IPS-18a (cell line): ENCODE results near the gene GLB1L.
A peak's percentile ranks its signal among the peaks of the same experiment; 100 is the strongest.

Source experiments
- H3K27ac ChIP-seq: one replicate; pipeline ENCODE4 v1.5.1; 2013; ENCODE audit warnings: low read length
- H3K27me3 ChIP-seq: one replicate; pipeline ENCODE4 v1.6.1; 2013; ENCODE audit warnings: mild to moderate bottlenecking, low read length; ENCODE audit not compliant: control insufficient read depth, insufficient read depth
- H3K36me3 ChIP-seq: one replicate; pipeline ENCODE4 v1.6.1; 2013; ENCODE audit warnings: low read depth, low read length; ENCODE audit not compliant: control insufficient read depth
- H3K4me1 ChIP-seq: one replicate; pipeline ENCODE4 v1.6.1; 2013; ENCODE audit warnings: low read depth, low read length; ENCODE audit not compliant: control insufficient read depth
- H3K4me3 ChIP-seq: one replicate; pipeline ENCODE4 v1.5.1; 2013; ENCODE audit warnings: low read length
- H3K9ac ChIP-seq: one replicate; pipeline ENCODE4 v1.6.1; 2013; ENCODE audit warnings: mild to moderate bottlenecking, low read length, moderate library complexity
- H3K9me3 ChIP-seq: one replicate; pipeline ENCODE4 v1.6.1; 2013; ENCODE audit warnings: low read depth, low read length; ENCODE audit not compliant: control insufficient read depth

Gene GLB1L

DNA sequence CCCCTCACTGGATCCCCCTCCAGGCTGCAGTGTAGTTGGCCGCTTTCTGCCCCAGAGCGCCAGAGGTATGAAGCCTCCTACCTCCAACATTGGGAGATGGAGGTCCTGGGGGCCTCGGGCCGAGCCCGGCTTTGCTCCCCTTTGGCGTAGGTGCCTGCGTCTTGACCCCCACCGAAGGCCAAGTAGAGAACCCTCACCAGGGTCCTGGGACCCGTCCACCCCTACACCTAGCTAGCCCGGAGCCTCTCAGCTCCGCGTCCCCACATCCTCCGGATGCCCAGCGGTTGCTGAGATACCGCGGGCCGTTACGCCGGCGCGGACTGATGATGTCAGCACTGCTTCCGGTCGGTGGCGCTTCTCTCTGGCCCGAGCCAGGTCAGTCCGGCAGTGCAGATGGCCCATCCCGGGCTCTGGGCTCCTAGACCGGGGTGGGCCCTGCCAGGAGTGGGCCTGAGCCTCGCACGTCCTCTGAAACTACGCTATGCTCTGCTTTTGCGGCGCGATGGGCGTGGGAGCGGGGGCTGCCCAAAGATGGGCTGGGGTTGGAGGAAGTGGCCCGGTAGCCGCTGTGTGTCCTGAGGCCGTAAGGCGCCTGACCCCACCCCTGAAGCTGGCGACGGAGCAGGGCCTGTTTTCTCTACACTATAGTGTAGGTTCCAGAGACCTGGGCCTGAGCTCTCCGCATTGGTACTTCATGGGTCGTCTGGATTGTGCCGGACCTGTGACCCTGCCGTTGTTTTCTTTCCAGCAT is at the start of gene GLB1L, which contains the start of gene STK16:
Gene GLB1L, minus strand, starts transcription at position 297 of the 751 bp plus-strand sequence. CDS start 1,871 bp downstream, outside the sequence.
Gene STK16, plus strand, starts transcription at position 332 of the 751 bp plus-strand sequence. CDS start 521 bp downstream, outside the sequence.
- Histone ChIP-seq H3K4me1 (peaks cover 5% of the 10 kb centered on the region), H3K27ac (peak within 1 kb of the TSS; percentile 71), H3K4me3 (peak within 1 kb of the TSS; percentile 88), H3K9me3 (no peaks in the 10 kb centered on the region), H3K36me3 (peaks cover 8% of the 10 kb centered on the region), H3K9ac (peak within 1 kb of the TSS; percentile 90), H3K27me3 (no peaks in the 10 kb centered on the region)

GRCh38 chr2:219294356-219295351 is 49.4 kb upstream of the GLB1L start:
- peaks cover 7% of the 10 kb centered on the region for H3K4me1 ChIP-seq
- H3K4me3 ChIP-seq, result peak overlapping the region; percentile 79
- H3K9ac ChIP-seq, result peak overlapping the region; percentile 71
- H3K36me3 ChIP-seq, result no peaks in the 10 kb centered on the region
- H3K27ac ChIP-seq, result no peak overlapping the region
- no peaks in the 10 kb centered on the region for H3K9me3 ChIP-seq
- H3K27me3 ChIP-seq, result peaks cover 36% of the 10 kb centered on the region

GRCh38 chr2:219293736-219294231 is 48.5 kb upstream of the GLB1L start:
- Histone ChIP-seq H3K4me1 (peaks cover 3% of the 10 kb centered on the region), H3K4me3 (peak overlapping the region; percentile 79)

DNA sequence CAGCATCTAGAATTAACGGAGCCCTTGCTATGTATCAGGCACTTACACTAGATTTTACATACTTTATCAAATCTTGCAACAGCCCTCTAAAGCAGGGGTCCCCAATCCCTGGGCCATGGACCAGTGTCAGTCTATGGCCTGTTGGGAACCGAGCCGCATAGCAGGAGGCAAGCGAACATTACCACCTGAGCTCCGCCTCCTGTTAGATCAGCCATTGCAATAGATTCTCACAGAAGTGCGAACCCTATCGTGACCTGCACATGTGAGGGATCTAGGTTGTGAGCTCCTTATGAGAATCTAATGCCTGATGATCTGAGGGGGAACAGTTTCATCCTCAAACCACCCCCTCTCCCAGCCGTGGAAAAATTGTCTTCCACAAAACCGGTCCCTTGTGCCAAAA is 47.4 kb upstream of the GLB1L start:
- H3K4me1 ChIP-seq, result peaks cover 3% of the 10 kb centered on the region
- H3K36me3 ChIP-seq, result no peaks in the 10 kb centered on the region
- H3K9ac ChIP-seq, result no peak overlapping the region

More at GRCh38 chr2:219293736-219294231, 48.5 kb upstream of the GLB1L start:
- Histone ChIP-seq H3K36me3 (no peaks in the 10 kb centered on the region), H3K9ac (no peak overlapping the region), H3K9me3 (no peaks in the 10 kb centered on the region), H3K27me3 (peaks cover 27% of the 10 kb centered on the region), H3K27ac (no peak overlapping the region)

GRCh38 chr2:219291910-219292490 is 46.8 kb upstream of the GLB1L start:
- Histone ChIP-seq H3K4me1 (peaks cover 3% of the 10 kb centered on the region), H3K36me3 (no peaks in the 10 kb centered on the region), H3K9ac (no peak overlapping the region), H3K27me3 (peaks cover 26% of the 10 kb centered on the region), H3K9me3 (no peaks in the 10 kb centered on the region), H3K4me3 (no peak overlapping the region), H3K27ac (no peak overlapping the region)

More for the DNA sequence above, 47.4 kb upstream of the GLB1L start:
- no peak overlapping the region for H3K27ac ChIP-seq
- H3K27me3 ChIP-seq, result peaks cover 26% of the 10 kb centered on the region
- no peaks in the 10 kb centered on the region for H3K9me3 ChIP-seq
- no peak overlapping the region for H3K4me3 ChIP-seq

GRCh38 chr2:219291394-219291793 is 46.1 kb upstream of the GLB1L start:
- peaks cover 3% of the 10 kb centered on the region for H3K4me1 ChIP-seq
- H3K9me3 ChIP-seq, result no peaks in the 10 kb centered on the region
- H3K27ac ChIP-seq, result no peak overlapping the region
- H3K36me3 ChIP-seq, result no peaks in the 10 kb centered on the region
- H3K9ac ChIP-seq, result no peak overlapping the region
- peaks cover 25% of the 10 kb centered on the region for H3K27me3 ChIP-seq
- H3K4me3 ChIP-seq, result no peak overlapping the region

DNA sequence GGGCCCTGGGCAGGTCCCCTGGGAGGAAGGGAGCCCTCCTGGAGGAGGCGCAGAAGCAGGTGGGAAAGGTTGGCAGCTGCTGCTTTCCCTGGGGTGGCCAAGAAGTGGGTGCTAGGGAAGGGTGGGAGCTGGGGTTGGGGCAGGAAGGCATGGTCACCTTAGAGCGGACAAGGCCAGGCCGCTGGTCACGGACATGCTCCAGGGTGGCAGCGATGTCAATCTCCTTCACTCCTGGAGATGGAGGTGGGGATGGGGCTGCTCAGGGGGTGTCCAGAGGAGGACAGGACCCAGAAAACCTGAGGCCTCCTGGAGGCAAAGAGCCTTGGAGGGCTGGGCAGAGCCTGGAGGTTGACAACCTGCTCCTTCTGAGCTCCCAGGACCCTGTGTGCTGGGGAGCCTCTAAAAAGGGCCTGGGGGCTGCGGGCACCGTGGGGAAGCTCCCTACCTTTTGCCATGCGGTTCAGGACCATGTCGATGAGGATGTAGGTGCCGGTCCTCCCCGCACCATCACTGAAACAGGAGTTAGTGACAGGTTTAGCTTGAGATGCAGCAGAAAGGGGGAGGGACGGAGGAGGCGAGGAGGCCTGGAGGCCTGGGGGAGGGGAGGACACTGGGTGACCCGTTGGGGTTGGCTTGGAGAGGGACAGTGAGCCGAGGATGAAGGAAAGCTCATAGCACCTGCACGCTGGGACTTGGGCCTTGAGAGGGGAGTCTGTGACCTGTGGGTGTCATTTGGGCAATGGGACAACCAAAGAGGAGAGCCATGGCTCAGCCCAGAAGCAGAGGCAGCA is 45.3 kb upstream of the GLB1L start:
- H3K27me3 ChIP-seq, result peaks cover 17% of the 10 kb centered on the region
- no peaks in the 10 kb centered on the region for H3K36me3 ChIP-seq
- H3K4me1 ChIP-seq, result peaks cover 3% of the 10 kb centered on the region
- no peaks in the 10 kb centered on the region for H3K9me3 ChIP-seq
- no peak overlapping the region for H3K4me3 ChIP-seq
- H3K27ac ChIP-seq, result no peak overlapping the region
- no peak overlapping the region for H3K9ac ChIP-seq

- H3K9ac ChIP-seq, result no peak overlapping the region
- peaks cover 10% of the 10 kb centered on the region for H3K27me3 ChIP-seq
- H3K27ac ChIP-seq, result no peak overlapping the region
- no peaks in the 10 kb centered on the region for H3K9me3 ChIP-seq
- H3K36me3 ChIP-seq, result no peaks in the 10 kb centered on the region
- no peak overlapping the region for H3K4me3 ChIP-seq
- H3K4me1 ChIP-seq, result peaks cover 3% of the 10 kb centered on the region
Measured at GRCh38 chr2:219289537-219290361, 44.5 kb upstream of the GLB1L start.

DNA sequence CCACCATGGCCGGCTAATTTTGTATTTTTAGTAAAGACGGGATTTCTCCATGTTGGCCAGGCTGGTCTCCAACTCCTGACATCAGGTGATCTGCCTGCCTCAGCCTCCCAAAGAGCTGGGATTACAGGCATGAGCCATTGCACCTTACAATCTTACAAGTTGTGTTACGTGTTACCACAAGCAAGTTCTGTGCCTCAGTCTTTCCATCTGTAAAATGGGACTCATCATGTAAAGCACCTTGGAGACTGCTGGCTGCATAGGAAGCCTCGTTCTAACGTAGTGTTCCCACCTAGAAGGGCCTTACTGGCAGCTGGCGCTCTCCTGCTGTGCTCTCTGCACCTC is 43.9 kb upstream of the GLB1L start:
- H3K36me3 ChIP-seq, result no peaks in the 10 kb centered on the region
- no peak overlapping the region for H3K4me3 ChIP-seq
- peaks cover 8% of the 10 kb centered on the region for H3K27me3 ChIP-seq
- no peak overlapping the region for H3K9ac ChIP-seq
- H3K27ac ChIP-seq, result no peak overlapping the region
- H3K4me1 ChIP-seq, result peaks cover 3% of the 10 kb centered on the region
- H3K9me3 ChIP-seq, result no peaks in the 10 kb centered on the region

DNA sequence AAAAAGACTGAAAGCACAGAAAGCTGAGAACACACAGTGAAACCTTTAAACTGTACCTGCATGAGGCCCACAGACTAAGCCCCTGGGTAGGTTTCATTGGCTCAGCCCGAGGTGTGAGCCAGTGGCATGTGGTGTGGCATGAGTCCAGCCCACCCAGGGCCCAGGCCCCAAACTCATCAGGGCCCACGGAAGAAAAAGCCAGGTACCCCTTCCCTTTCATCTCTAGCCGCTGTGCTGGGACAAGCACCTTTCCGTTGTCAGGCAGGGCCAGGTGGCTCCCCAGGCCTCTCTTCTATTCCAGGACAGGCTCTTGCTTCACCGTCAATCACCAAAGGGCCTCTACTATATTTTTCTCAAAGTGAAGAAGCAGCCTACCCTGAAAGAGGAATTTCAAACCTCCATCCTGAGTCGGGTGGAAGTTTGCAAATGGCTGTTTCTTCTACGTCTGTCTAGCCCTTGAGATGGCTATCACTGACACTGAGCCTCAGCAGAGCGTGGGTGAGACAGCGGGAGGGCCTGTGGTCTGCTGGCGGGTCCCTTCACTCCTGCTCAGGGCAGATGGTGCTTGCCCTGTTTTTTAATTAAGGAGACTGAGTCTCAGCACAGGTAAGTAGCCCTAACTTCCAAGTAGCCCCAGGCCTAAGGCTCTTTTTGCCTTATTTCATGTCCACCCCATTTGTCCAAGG is 42.5 kb upstream of the GLB1L start:
- no peak overlapping the region for H3K4me3 ChIP-seq
- no peaks in the 10 kb centered on the region for H3K36me3 ChIP-seq
- no peak overlapping the region for H3K27ac ChIP-seq
- no peak overlapping the region for H3K9ac ChIP-seq
- H3K4me1 ChIP-seq, result no peaks in the 10 kb centered on the region
- H3K9me3 ChIP-seq, result no peaks in the 10 kb centered on the region
- H3K27me3 ChIP-seq, result no peaks in the 10 kb centered on the region
